GM21723 (cell line): Measurements from ENCODE around the gene R3HCC1L.
A peak's percentile ranks its signal among the peaks of the same experiment; 100 is the strongest.
"Not testable (repeated sequence)": the region's sequence is repeated elsewhere in the genome, so short reads cannot be mapped to it uniquely, and the experiment has no call there.

Source experiments
- ATAC-seq: cut with Tn5 transposase; IDR thresholded peaks from one replicate; pipeline ENCODE4 v1.9.1; 2021; ENCODE audit warnings: mild to moderate bottlenecking, moderate library complexity; ENCODE audit not compliant: unreplicated experiment

The R3HCC1L gene

GRCh38 chr10:98170249-98171117 lies 36.0 kb downstream of the R3HCC1L start:
- peak; percentile 58 for ATAC-seq

DNA sequence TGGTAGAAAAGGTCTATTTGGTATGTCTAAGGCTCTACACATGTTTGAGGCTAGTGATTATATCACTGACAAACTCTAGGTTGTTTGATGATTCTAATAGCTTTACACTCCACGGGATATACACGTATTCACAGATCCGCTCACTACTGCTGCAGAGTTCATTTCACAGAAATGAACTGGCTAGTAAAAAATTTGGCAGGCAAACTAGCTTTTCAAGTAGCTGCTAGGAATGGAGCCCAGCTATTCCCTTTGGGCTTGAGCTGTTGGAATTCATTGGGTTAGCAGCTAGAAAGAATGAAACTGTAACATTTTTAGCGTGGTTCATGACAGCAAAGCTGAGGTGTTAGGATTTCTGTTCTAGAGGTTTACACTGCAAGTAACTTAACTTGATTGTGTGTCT lies 37.6 kb downstream of the R3HCC1L start:
- no peak for ATAC-seq

- ATAC-seq: no peak
Measured at GRCh38 chr10:98172495-98172894, 38.0 kb downstream of the R3HCC1L start.

GRCh38 chr10:98173260-98173659 lies 38.8 kb downstream of the R3HCC1L start:
- no peak for ATAC-seq

- not testable (repeated sequence) for ATAC-seq
Measured at GRCh38 chr10:98182351-98182915, 48.0 kb downstream of the R3HCC1L start.

- no peak for ATAC-seq
Measured at GRCh38 chr10:98186681-98187080, 52.2 kb downstream of the R3HCC1L start.

DNA sequence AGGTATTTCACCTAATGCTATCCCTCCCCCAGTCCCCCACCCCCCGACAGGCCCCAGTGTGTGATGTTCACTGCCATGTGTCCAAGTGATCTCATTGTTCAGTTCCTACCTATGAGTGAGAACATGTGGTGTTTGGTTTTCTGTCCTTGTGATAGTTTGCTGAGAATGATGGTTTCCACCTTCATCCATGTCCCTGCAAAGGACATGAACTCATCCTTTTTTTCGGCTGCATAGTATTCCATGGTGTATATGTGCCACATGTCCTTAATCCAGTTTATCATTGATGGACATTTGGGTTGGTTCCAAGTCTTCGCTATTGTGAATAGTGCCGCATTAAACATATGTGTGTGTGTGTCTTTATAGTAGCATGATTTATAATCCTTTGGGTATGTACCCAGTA lies 56.3 kb downstream of the R3HCC1L start:
- not testable (repeated sequence) for ATAC-seq

- ATAC-seq: no peak
Measured at GRCh38 chr10:98193037-98193436, 58.6 kb downstream of the R3HCC1L start.

- no peak for ATAC-seq
Measured at GRCh38 chr10:98194633-98195032, 60.2 kb downstream of the R3HCC1L start.

GRCh38 chr10:98195120-98195519 lies 60.7 kb downstream of the R3HCC1L start:
- no peak for ATAC-seq

DNA sequence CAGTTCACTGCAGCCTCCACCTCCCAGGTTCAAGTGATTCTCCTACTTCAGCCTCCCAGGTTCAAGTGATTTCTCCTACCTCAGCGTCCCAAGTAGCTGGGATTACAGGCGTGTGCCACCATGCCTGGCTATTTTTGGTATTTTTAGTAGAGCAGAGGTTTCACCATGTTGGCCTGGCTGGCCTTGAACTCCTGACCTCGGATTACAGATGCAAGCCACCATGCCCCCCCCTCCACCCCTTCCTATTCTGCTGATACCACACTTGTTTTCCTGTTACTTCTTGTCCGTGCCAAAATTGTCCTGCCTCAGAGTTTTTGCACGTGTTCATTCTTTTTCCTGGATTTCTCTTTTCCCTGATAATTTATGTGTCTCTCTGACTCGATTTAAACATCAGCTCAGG lies 62.5 kb downstream of the R3HCC1L start:
- no peak for ATAC-seq

GRCh38 chr10:98201760-98202159 lies 67.3 kb downstream of the R3HCC1L start:
- ATAC-seq: no peak

DNA sequence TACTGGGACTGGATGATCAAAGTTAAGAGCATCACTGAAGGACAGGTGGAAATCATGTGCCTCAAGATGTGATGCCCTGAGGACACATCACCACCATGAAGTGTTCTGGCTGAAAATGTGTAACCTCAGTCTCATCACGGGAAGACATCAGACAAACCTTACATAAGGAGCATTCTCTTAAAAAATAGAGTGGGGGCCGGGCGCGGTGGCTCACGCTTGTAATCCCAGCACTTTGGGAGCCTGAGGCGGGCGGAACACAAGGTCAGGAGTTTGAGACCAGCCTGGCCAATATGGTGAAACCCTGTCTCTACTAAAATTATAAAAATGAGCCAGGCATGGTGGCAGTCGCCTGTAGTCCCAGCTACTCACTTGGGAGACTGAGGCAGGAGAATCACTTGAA lies 67.9 kb downstream of the R3HCC1L start:
- no peak for ATAC-seq

GRCh38 chr10:98205351-98205750 lies 70.9 kb downstream of the R3HCC1L start:
- ATAC-seq: no peak

GRCh38 chr10:98208925-98209324 lies 74.5 kb downstream of the R3HCC1L start:
- ATAC-seq: no peak

GRCh38 chr10:98209441-98209840 lies 75.0 kb downstream of the R3HCC1L start:
- no peak for ATAC-seq

DNA sequence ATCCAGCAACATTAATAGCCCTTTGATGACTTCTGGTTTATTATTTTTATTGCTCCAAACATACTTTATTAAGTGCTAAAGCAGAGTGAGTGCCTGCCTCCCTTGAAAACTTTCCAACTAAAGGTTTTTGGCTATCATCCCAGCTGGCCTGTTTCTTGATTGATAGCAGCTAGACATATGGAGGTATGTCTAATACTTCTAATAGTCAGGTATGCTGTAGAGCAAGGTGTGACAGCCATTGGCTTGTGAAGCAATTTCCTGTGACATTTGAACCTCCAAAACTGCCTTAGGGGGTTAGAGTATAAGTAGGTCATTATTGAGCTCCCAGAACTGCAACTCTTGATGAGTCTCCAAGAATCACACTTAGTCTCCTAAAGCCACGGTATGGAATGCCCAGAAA lies 77.7 kb downstream of the R3HCC1L start:
- ATAC-seq: no peak

- ATAC-seq: no peak
Measured at GRCh38 chr10:98213740-98214139, 79.3 kb downstream of the R3HCC1L start.

DNA sequence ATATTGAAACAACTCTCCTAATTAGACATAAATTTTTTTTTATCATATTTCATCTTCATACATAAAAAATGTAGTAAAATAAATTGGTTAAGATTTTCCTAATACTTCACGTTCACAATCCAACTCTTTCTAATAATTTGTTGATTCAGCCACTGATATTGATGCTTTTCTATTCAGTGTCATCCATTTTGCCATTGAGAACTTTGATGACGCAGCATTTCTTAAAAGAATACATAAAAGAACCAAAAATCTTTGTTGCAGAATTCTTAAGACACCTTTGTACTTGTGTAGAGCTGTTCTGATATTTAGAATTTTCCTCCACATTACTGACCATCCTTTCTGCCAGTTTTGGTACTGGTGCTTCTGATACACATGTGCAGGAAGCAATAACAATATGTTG lies 80.9 kb downstream of the R3HCC1L start:
- no peak for ATAC-seq

DNA sequence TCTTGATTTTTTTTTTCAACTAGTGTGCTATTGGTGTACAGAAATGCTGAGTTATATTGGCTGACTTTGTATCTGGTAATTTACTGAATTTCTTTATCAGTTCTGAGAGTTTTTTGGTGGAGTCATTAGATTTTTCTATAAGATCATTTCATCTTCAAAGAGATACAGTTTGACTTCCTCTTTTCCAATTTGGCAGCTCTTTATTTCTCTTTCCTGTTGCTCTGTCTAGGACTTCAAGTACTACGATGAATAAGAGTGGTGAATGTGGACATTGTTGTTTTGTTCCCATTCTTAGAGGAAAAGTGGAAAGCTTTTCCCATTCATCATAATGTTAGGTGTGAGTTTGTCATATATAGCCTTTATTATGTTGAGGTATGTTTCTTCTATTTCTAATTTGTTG lies 83.3 kb downstream of the R3HCC1L start:
- no peak for ATAC-seq

DNA sequence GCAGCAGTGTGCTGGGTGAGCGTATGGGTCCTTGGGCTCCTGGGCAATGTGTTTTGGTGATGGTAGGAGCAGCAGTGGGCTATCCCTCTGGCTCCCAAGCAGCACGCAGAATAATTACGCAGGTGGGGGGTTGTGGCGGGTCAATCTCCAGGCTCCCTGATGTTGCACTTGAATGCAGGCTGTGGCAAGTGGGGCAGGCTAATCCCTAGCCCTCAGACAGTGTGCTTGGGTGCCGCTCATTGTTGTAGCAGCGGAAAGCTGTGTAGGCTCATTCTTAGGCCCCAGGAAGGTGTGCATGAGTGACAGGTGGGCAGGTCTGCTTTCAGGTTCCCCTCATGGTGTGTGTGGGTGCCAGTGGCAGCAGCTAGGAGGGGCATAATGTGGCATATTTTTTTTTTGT lies 89.4 kb downstream of the R3HCC1L start:
- ATAC-seq: no peak

DNA sequence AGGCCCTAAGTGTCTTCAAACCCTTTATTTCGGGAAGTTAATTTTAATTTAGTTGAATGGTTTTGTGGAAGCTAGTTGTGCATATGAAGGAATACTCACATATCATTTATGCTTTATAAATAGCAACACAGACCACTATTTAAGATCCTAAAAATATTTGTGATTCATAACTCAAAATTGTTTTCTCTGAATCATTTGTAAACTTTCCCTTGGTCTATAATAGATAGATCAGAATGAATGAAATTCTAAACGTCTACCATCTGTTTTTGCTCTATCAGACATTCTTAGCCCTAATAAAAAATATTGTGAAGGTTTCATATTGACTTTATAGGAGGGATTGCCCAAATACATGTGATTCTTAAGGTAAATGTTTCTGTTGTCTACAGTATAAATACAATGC lies 90.1 kb downstream of the R3HCC1L start:
- ATAC-seq: no peak

DNA sequence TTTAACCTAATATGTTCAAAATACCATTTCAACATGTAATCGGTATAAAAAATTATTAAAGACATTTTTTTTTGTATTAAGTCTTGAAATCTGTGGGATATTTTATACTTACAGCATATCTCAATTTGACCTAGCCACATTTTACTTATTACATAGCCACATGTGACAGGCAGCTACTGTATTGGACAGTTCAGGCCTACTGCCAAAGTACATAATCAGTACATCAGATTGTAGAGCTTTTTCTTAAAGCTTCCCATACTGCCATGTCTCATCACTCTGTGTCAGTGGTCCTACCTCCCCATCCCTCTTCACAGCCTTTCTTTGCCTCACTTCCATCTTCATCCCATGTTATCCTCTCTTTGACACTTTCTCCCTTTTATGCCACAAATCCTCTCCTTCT lies 90.5 kb downstream of the R3HCC1L start:
- ATAC-seq: no peak
